ENCODE results near the gene SCN1A.

DNA sequence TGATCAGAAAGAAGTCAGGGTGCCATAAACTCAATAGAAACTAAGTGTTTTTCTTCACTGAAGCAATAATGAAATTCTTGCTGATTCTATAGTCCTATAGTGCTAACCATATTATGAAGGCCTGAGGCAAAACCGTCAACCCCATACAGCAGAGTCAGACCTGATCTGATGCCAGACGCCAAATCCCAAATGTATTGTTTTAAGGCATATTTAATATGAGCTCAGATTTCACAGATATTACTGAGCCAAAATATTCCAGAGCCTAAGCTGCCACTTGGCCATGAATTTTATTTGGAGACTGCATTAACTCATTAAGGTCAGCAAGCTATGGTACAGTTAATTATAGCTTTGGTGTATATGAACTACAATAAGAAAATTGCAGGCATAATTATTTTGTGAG is 53.4 kb downstream of the SCN1A start:
- no peak for TF ChIP-seq CTCF (IDR thresholded peaks at IDR 0.05)
- no peak for TF ChIP-seq POLR2AphosphoS5 (IDR thresholded peaks at IDR 0.05)

Data from esophagus muscularis mucosa (tissue), 3 donors.